GM06990 (cell line): Measurements from ENCODE around the gene ACKR3.

Experiments used
- DNase-seq: peaks from one replicate; pipeline ENCODE4 v3.0.0-alpha.2; 2011; ENCODE audit not compliant: insufficient read length; ENCODE audit errors: extremely low read depth
- H3K27me3 ChIP-seq: replicated peaks from 2 replicates; pipeline ENCODE4 v1.6.0; 2011; ENCODE audit warnings: low read length; ENCODE audit not compliant: control insufficient read depth, insufficient read depth
- H3K36me3 ChIP-seq: 2 replicates; pipeline ENCODE4 v1.5.1; 2011; ENCODE audit warnings: low read length; ENCODE audit not compliant: control insufficient read depth, insufficient read depth
- H3K4me3 ChIP-seq: replicated peaks from 2 replicates; pipeline ENCODE4 v1.5.1; 2011; ENCODE audit warnings: low read depth, mild to moderate bottlenecking, control low read depth, low read length
- CTCF ChIP-seq: IDR thresholded peaks from 2 replicates; pipeline ENCODE4 v1.5.1; 2011; ENCODE audit warnings: low read length, control low read depth, mild to moderate bottlenecking, inconsistent platforms; ENCODE audit not compliant: insufficient read depth, poor library complexity, severe bottlenecking

Gene ACKR3

GRCh38 chr2:236574424-236575145, 5.0 kb downstream of the ACKR3 start:
- Histone ChIP-seq H3K4me3 (no peak overlapping the region), H3K27me3 (no peaks in the 10 kb centered on the region), H3K36me3 (peaks cover 2% of the 10 kb centered on the region)
- TF ChIP-seq CTCF, result no peak
- DNase-seq, result no peak

GRCh38 chr2:236575510-236575909, 5.9 kb downstream of the ACKR3 start:
- Histone ChIP-seq H3K27me3 (no peaks in the 10 kb centered on the region), H3K36me3 (peaks cover 2% of the 10 kb centered on the region), H3K4me3 (no peak overlapping the region)
- no peak for TF ChIP-seq CTCF
- no peak for DNase-seq

GRCh38 chr2:236576087-236576486, 6.5 kb downstream of the ACKR3 start:
- peaks cover 3% of the 10 kb centered on the region for H3K36me3 ChIP-seq
- no peak for DNase-seq
- no peak for TF ChIP-seq CTCF
- no peak overlapping the region for H3K4me3 ChIP-seq
- H3K27me3 ChIP-seq, result no peaks in the 10 kb centered on the region

- H3K27me3 ChIP-seq, result no peaks in the 10 kb centered on the region
- H3K4me3 ChIP-seq, result no peak overlapping the region
- peaks cover 4% of the 10 kb centered on the region for H3K36me3 ChIP-seq
- no peak for DNase-seq
- TF ChIP-seq CTCF, result no peak
Measured at GRCh38 chr2:236576953-236577352, 7.3 kb downstream of the ACKR3 start.

- Histone ChIP-seq H3K36me3 (peaks cover 4% of the 10 kb centered on the region), H3K27me3 (no peaks in the 10 kb centered on the region), H3K4me3 (no peak overlapping the region)
- TF ChIP-seq CTCF, result no peak
- DNase-seq, result no peak
Measured at GRCh38 chr2:236577481-236578410, 8.1 kb downstream of the ACKR3 start.
